ENCODE results near the gene NUP93.

GRCh38 chr16:56851671-56852400 lies 121.9 kb downstream of the NUP93 start:
- TF ChIP-seq CTCF (IDR thresholded peaks at IDR 0.05) = peak in 1 of 6 experiments; percentile 28
- TF ChIP-seq POLR2A (IDR thresholded peaks at IDR 0.05) = no peak
